ENCODE measurements around the gene AXL. TPM values are rescaled to one million over a fixed set of nuclear protein-coding genes. Genes with fewer than 3 reads are reported as not detected.
A peak's percentile ranks its signal among the peaks of the same experiment; 100 is the strongest.

The AXL gene
- total and polyA plus RNA-seq, 2 of the 8 experiments (the other 6 are each of a cell fraction or from before 2014, with no cell fraction given), result 35.3 to 51.0 TPM

DNA sequence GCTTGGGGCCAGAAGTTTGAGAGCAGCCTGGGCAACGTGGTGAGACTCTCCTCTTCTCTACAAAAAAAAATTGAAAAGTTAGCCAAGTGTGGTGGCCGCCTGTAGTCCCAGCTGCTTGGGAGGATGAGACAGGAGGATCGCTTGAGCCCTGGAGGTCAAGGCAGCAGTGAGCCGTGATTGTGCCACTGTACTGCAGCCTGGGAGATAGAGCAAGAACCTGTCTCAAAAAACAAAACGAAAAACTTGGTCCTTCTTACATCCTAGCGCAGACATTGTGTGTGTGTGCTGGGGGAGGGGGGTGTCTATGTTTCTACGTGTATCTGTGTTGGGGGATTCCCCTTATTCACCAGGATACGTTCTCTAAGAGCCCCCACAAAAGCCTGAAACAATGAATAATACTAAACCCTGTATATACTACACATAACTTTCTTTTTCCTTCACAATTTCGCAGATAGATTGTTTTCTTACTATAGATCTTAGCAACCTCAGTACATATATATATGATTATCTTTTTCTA lies 7.9 kb downstream of the AXL start:
- Histone ChIP-seq H3K4ac (replicated peaks; ENCODE audit: insufficient read length, low read depth, low read length) (peak overlapping the region; percentile 100), H4K20me1 (replicated peaks in 1 of 2; ENCODE audit: control insufficient read depth in 1 of 2, insufficient read depth in 2 of 2, low read length in 2 of 2) (peaks cover 0 to 11% of the 10 kb centered on the region in 2 experiments), H3K18ac (ENCODE audit: extremely low read depth, low read length) (peak overlapping the region; percentile 88), H2BK15ac (ENCODE audit: low read length) (peak overlapping the region; percentile 99; the same call in 1 of the 2 replicates), H3K23me2 (ENCODE audit: low read depth, low read length) (peaks cover 16% of the 10 kb centered on the region), H2AK5ac (ENCODE audit: low read depth, low read length) (peak overlapping the region; percentile 96; the same call in 1 of the 2 replicates), H2BK120ac (replicated peaks; ENCODE audit: low read depth, low read length) (no peak overlapping the region), H4K8ac (ENCODE audit: extremely low read depth, insufficient read depth, low read length) (peak overlapping the region; percentile 84), H2AFZ (ENCODE audit: low read length) (no peak overlapping the region), H3K4me2 (ENCODE audit: insufficient read depth in 1 of 2, low read depth in 2 of 2, low read length in 2 of 2) (peak overlapping the region; percentile 71 to 93), H3K27me3 (replicated peaks in 1 of 4; ENCODE audit: control insufficient read depth in 3 of 4, extremely low read depth in 1 of 4, insufficient read depth in 3 of 4, low read length in 3 of 4) (no peaks in the 10 kb centered on the region), H3K9me3 (ENCODE audit: insufficient read depth in 2 of 2, low read depth in 1 of 2, low read length in 1 of 2) (no peaks in the 10 kb centered on the region), H3K56ac (replicated peaks; ENCODE audit: insufficient read length, low read depth, low read length) (no peak overlapping the region), H3K14ac (ENCODE audit: insufficient read length) (no peak overlapping the region), H3K9ac (replicated peaks in 1 of 4; ENCODE audit: extremely low read depth in 1 of 4, low read depth in 3 of 4, low read length in 3 of 4) (peak overlapping the region in 1 of 4 experiments; percentile 53; a peak in 2 of 7 replicates), H3K79me2 (ENCODE audit: control insufficient read depth in 1 of 2, insufficient read depth in 2 of 2, low read length in 2 of 2) (peaks cover 0 to 3% of the 10 kb centered on the region in 2 experiments; a peak in 1 of 4 replicates), H3K4me3 (ENCODE audit: extremely low read depth in 1 of 4, insufficient read depth in 2 of 4, low read depth in 3 of 4, low read length in 4 of 4) (peak overlapping the region in 2 of 4 experiments; percentile 37 to 56; a peak in 4 of 8 replicates), H2BK20ac (ENCODE audit: low read length) (no peak overlapping the region), H3K27ac (ENCODE audit: low read depth, low read length) (no peak overlapping the region), H3K4me1 (replicated peaks in 1 of 4; ENCODE audit: control insufficient read depth in 3 of 4, insufficient read depth in 4 of 4, low read length in 3 of 4) (peaks cover 8 to 26% (median 17%) of the 10 kb centered on the region in 4 experiments), H3K23ac (ENCODE audit: insufficient read length) (no peak overlapping the region), H2BK5ac (ENCODE audit: low read depth, low read length) (peak overlapping the region; percentile 85), H2BK12ac (ENCODE audit: low read depth, low read length) (peak overlapping the region; percentile 100; the same call in 1 of the 2 replicates), H4K91ac (replicated peaks; ENCODE audit: insufficient read length, low read length) (peak overlapping the region; percentile 98), H3K36me3 (ENCODE audit: control insufficient read depth in 2 of 4, insufficient read depth in 4 of 4, low read length in 3 of 4) (peaks cover 0 to 21% (median under 1%) of the 10 kb centered on the region in 4 experiments; a peak in 4 of 8 replicates), H4K5ac (ENCODE audit: insufficient read length, low read depth, low read length) (no peak overlapping the region), H3K79me1 (ENCODE audit: low read depth, low read length) (peaks cover 10% of the 10 kb centered on the region)
- no peak for FAIRE-seq
- no peak for DNase-seq (ENCODE audit: low read depth in 1 of 2, low spot score in 2 of 2)
- WGBS, 2 experiments (ENCODE audit: extremely low coverage in 1 of 2, insufficient coverage in 1 of 2, insufficient read length in 1 of 2, insufficient replicate concordance in 2 of 2, low coverage in 1 of 2, low lambda C conversion rate in 2 of 2, missing lambda C conversion rate in 1 of 2), result 76% methylated on average over 9 of the region's 9 CpGs; no CpG with 5 or more reads in 1 of the 2 experiments
- POLR2A ChIA-PET (ENCODE audit: partially characterized antibody), result interaction anchor here (0.8 to 4.7 kb wide), 16 partner anchors 9 to 416 kb away, joined by 3 to 66 read pairs (median 4); partner anchors contain the start of gene HNRNPUL1
- CTCF ChIA-PET (ENCODE audit: partially characterized antibody), result interaction anchor here (0.8 to 1.9 kb wide), 8 partner anchors 15 to 100 kb away, joined by 3 to 10 read pairs (median 4); partner anchors contain the start of gene HNRNPUL1
- TF ChIP-seq SP2 (IDR thresholded peaks at IDR 0.05; ENCODE audit: low read length), result no peak
- TF ChIP-seq SRF (IDR thresholded peaks at IDR 0.05; ENCODE audit: low read depth, low read length), result no peak
- no peak for TF ChIP-seq TAF7 (optimal IDR thresholded peaks at IDR 0.05; ENCODE audit: borderline replicate concordance, low read depth, low read length)
- TF ChIP-seq CHD1 (IDR thresholded peaks at IDR 0.05; ENCODE audit: low read depth, low read length), result no peak
- TF ChIP-seq, protein P1, sequence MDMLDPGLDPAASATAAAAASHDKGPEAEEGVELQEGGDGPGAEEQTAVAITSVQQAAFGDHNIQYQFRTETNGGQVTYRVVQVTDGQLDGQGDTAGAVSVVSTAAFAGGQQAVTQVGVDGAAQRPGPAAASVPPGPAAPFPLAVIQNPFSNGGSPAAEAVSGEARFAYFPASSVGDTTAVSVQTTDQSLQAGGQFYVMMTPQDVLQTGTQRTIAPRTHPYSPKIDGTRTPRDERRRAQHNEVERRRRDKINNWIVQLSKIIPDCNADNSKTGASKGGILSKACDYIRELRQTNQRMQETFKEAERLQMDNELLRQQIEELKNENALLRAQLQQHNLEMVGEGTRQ (IDR thresholded peaks at IDR 0.05; ENCODE audit: low read length), result no peak
- TF ChIP-seq RBBP5 (IDR thresholded peaks at IDR 0.05; ENCODE audit: borderline replicate concordance, low read depth, low read length), result no peak
- TF ChIP-seq SIN3A (conservative IDR thresholded peaks at IDR 0.05 in 1 of 2, IDR thresholded peaks at IDR 0.05 in 1 of 2; ENCODE audit: low read depth in 1 of 2, low read length in 2 of 2), result no peak
- TF ChIP-seq CREB1 (IDR thresholded peaks at IDR 0.05), result no peak
- TF ChIP-seq CEBPB (IDR thresholded peaks at IDR 0.05; ENCODE audit: low read depth, low read length), result no peak
- no peak for TF ChIP-seq RXRA (IDR thresholded peaks at IDR 0.05; ENCODE audit: insufficient read depth, low read depth, low read length)

All from H1 (cell line).